WTC11 (cell line): Measurements from ENCODE around the gene CCR3. TPM values are rescaled to one million over a fixed set of nuclear protein-coding genes. Genes with fewer than 3 reads are reported as not detected.

Experiments used
- FOXK1 ChIP-seq: sonication (generic); formaldehyde crosslinking; IDR thresholded peaks from 2 replicates; pipeline ENCODE4 v1.8.0; 2022; ENCODE audit warnings: mild to moderate bottlenecking, moderate library complexity, missing genetic modification reagents
- KAT7 ChIP-seq: sonication (generic); formaldehyde crosslinking; IDR thresholded peaks from 2 replicates; pipeline ENCODE4 v1.8.1; 2023; ENCODE audit warnings: missing genetic modification reagents, mild to moderate bottlenecking, borderline replicate concordance
- NFE2L1 ChIP-seq: sonication (generic); formaldehyde crosslinking; IDR thresholded peaks from 2 replicates; pipeline ENCODE4 v1.8.1; 2023; ENCODE audit warnings: missing genetic modification reagents
- PRDM15 ChIP-seq: sonication (generic); formaldehyde crosslinking; IDR thresholded peaks from 2 replicates; pipeline ENCODE4 v1.8.0; 2022; ENCODE audit warnings: missing genetic modification reagents
- PREB ChIP-seq: sonication (generic); formaldehyde crosslinking; IDR thresholded peaks from 2 replicates; pipeline ENCODE4 v1.8.1; 2022; ENCODE audit warnings: mild to moderate bottlenecking, missing genetic modification reagents, moderate library complexity, borderline replicate concordance
- RELA ChIP-seq: sonication (generic); formaldehyde crosslinking; IDR thresholded peaks from 2 replicates; pipeline ENCODE4 v1.8.1; 2022; ENCODE audit warnings: missing genetic modification reagents, mild to moderate bottlenecking, borderline replicate concordance
- SP1 ChIP-seq: sonication (generic); formaldehyde crosslinking; conservative IDR thresholded peaks from 2 replicates; pipeline ENCODE4 v1.8.1; 2022; ENCODE audit warnings: missing genetic modification reagents
- TCF7 ChIP-seq: sonication (generic); formaldehyde crosslinking; IDR thresholded peaks from 2 replicates; pipeline ENCODE4 v1.8.0; 2022; ENCODE audit warnings: mild to moderate bottlenecking, low read depth, missing genetic modification reagents, moderate library complexity
- ZNF138 ChIP-seq: sonication (generic); formaldehyde crosslinking; conservative IDR thresholded peaks from 2 replicates; pipeline ENCODE4 v1.8.1; 2022; ENCODE audit warnings: mild to moderate bottlenecking, moderate library complexity, missing genetic modification reagents
- ZNF416 ChIP-seq: fragments of 250-450 bp; sonication (Bioruptor Pico); IDR thresholded peaks from 2 replicates; pipeline ENCODE4 v1.9.0; 2021; ENCODE audit warnings: mild to moderate bottlenecking, inconsistent platforms
- total RNA-seq: library from RNA; stranded (reverse); gene quantifications from 3 replicates; pipeline ENCODE4 v1.2.3, GENCODE V29; 2021
- TF ChIP-seq, protein P1 (sequence below): sonication (generic); formaldehyde crosslinking; IDR thresholded peaks from 2 replicates; pipeline ENCODE4 v1.8.1; 2022; ENCODE audit warnings: low read depth, missing genetic modification reagents, borderline replicate concordance
- TF ChIP-seq, protein P2 (sequence below): sonication (generic); formaldehyde crosslinking; IDR thresholded peaks from 2 replicates; pipeline ENCODE4 v1.8.0; 2023; ENCODE audit warnings: missing genetic modification reagents, mild to moderate bottlenecking, borderline replicate concordance
- TF ChIP-seq, protein P3 (sequence below): fragments of 250-450 bp; sonication (Bioruptor Pico); IDR thresholded peaks from 2 replicates; pipeline ENCODE4 v1.8.0; 2021; ENCODE audit warnings: mild to moderate bottlenecking
- TF ChIP-seq, protein P4 (sequence below): sonication (generic); formaldehyde crosslinking; IDR thresholded peaks from 2 replicates; pipeline ENCODE4 v1.8.1; 2022; ENCODE audit warnings: low read depth, mild to moderate bottlenecking, moderate library complexity, missing genetic modification reagents, borderline replicate concordance

Gene CCR3
- total RNA-seq, 1 experiment from 2014 or later, result not detected

- TF ChIP-seq PREB (no peak), FOXK1 (CRISPR knock-in tag) (no peak), ZNF138 (no peak), KAT7 (CRISPR knock-in tag) (no peak), SP1 (CRISPR knock-in tag) (no peak), ZNF416 (CRISPR knock-in tag) (no peak), RELA (CRISPR knock-in tag) (no peak), PRDM15 (CRISPR knock-in tag) (no peak), NFE2L1 (CRISPR knock-in tag) (no peak), TCF7 (no peak)
- TF ChIP-seq, protein P1, sequence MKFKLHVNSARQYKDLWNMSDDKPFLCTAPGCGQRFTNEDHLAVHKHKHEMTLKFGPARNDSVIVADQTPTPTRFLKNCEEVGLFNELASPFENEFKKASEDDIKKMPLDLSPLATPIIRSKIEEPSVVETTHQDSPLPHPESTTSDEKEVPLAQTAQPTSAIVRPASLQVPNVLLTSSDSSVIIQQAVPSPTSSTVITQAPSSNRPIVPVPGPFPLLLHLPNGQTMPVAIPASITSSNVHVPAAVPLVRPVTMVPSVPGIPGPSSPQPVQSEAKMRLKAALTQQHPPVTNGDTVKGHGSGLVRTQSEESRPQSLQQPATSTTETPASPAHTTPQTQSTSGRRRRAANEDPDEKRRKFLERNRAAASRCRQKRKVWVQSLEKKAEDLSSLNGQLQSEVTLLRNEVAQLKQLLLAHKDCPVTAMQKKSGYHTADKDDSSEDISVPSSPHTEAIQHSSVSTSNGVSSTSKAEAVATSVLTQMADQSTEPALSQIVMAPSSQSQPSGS (CRISPR knock-in tag), result no peak
- TF ChIP-seq, protein P2, sequence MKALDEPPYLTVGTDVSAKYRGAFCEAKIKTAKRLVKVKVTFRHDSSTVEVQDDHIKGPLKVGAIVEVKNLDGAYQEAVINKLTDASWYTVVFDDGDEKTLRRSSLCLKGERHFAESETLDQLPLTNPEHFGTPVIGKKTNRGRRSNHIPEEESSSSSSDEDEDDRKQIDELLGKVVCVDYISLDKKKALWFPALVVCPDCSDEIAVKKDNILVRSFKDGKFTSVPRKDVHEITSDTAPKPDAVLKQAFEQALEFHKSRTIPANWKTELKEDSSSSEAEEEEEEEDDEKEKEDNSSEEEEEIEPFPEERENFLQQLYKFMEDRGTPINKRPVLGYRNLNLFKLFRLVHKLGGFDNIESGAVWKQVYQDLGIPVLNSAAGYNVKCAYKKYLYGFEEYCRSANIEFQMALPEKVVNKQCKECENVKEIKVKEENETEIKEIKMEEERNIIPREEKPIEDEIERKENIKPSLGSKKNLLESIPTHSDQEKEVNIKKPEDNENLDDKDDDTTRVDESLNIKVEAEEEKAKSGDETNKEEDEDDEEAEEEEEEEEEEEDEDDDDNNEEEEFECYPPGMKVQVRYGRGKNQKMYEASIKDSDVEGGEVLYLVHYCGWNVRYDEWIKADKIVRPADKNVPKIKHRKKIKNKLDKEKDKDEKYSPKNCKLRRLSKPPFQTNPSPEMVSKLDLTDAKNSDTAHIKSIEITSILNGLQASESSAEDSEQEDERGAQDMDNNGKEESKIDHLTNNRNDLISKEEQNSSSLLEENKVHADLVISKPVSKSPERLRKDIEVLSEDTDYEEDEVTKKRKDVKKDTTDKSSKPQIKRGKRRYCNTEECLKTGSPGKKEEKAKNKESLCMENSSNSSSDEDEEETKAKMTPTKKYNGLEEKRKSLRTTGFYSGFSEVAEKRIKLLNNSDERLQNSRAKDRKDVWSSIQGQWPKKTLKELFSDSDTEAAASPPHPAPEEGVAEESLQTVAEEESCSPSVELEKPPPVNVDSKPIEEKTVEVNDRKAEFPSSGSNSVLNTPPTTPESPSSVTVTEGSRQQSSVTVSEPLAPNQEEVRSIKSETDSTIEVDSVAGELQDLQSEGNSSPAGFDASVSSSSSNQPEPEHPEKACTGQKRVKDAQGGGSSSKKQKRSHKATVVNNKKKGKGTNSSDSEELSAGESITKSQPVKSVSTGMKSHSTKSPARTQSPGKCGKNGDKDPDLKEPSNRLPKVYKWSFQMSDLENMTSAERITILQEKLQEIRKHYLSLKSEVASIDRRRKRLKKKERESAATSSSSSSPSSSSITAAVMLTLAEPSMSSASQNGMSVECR (CRISPR knock-in tag), result no peak
- TF ChIP-seq, protein P3, sequence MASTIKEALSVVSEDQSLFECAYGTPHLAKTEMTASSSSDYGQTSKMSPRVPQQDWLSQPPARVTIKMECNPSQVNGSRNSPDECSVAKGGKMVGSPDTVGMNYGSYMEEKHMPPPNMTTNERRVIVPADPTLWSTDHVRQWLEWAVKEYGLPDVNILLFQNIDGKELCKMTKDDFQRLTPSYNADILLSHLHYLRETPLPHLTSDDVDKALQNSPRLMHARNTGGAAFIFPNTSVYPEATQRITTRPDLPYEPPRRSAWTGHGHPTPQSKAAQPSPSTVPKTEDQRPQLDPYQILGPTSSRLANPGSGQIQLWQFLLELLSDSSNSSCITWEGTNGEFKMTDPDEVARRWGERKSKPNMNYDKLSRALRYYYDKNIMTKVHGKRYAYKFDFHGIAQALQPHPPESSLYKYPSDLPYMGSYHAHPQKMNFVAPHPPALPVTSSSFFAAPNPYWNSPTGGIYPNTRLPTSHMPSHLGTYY, result no peak
- TF ChIP-seq, protein P4, sequence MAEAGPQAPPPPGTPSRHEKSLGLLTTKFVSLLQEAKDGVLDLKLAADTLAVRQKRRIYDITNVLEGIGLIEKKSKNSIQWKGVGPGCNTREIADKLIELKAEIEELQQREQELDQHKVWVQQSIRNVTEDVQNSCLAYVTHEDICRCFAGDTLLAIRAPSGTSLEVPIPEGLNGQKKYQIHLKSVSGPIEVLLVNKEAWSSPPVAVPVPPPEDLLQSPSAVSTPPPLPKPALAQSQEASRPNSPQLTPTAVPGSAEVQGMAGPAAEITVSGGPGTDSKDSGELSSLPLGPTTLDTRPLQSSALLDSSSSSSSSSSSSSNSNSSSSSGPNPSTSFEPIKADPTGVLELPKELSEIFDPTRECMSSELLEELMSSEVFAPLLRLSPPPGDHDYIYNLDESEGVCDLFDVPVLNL (CRISPR knock-in tag), result no peak
These were observed 24.0 kb upstream of the CCR3 start (continued) for GRCh38 chr3:46218196-46218709.
